Stomach (tissue), 9 donors: ENCODE results near the gene PRMT3. TPM values are rescaled to one million over a fixed set of nuclear protein-coding genes. Genes with fewer than 3 reads are reported as not detected.
"Not testable (repeated sequence)": the region's sequence is repeated elsewhere in the genome, so short reads cannot be mapped to it uniquely, and the experiment has no call there.

ENCODE experiments used
- DNase-seq, 2 donors: peaks; one replicate each; pipeline versions ENCODE4 v3.0.0 to v3.0.0-alpha.2; 2013 to 2019
- H3K27ac ChIP-seq, 5 donors: fragments of 200-600 bp in 4 of 5; sonication (generic) in 4 of 5; one replicate each; pipeline ENCODE4 v1.5.1; 2013 to 2019; ENCODE audit warnings: mild to moderate bottlenecking in 1 of 5, moderate library complexity in 1 of 5
- H3K27me3 ChIP-seq, 3 donors: fragments of 200-600 bp; sonication (generic); one replicate each; pipeline ENCODE4 v1.5.1; 2017 to 2019; ENCODE audit warnings: mixed run types in 1 of 3
- H3K36me3 ChIP-seq, 4 donors: fragments of 200-600 bp; sonication (generic); 1 replicate in 3 of 4; 2 replicates in 1 of 4; pipeline ENCODE4 v1.5.1; 2016 to 2019
- H3K4me1 ChIP-seq, 4 donors: fragments of 200-600 bp; sonication (generic); one replicate each; pipeline ENCODE4 v1.5.1; 2016 to 2019
- H3K4me3 ChIP-seq, 4 donors: fragments of 200-600 bp; sonication (generic) in 3 of 4; one replicate each; pipeline ENCODE4 v1.5.1; 2016 to 2019; ENCODE audit warnings: mild to moderate bottlenecking in 1 of 4
- H3K9me3 ChIP-seq, 4 donors: fragments of 200-600 bp; sonication (generic); one replicate each; pipeline ENCODE4 v1.5.1; 2016 to 2019
- EP300 ChIP-seq: sonication (generic); formaldehyde crosslinking; IDR thresholded peaks from one replicate; pipeline ENCODE4 v1.6.1; 2017; ENCODE audit warnings: antibody characterized with exemption
- POLR2A ChIP-seq, 4 donors: fragments of 450-650 bp; IDR thresholded peaks; one replicate each; pipeline ENCODE4 v1.6.1; 2016; ENCODE audit warnings: antibody characterized with exemption in 4 of 4, control low read depth in 2 of 4, mild to moderate bottlenecking in 1 of 4, moderate library complexity in 1 of 4
- POLR2AphosphoS5 ChIP-seq, 3 donors: sonication (generic); formaldehyde crosslinking; IDR thresholded peaks; one replicate each; pipeline ENCODE4 v1.6.1; 2016; ENCODE audit warnings: antibody characterized with exemption in 3 of 3
- WGBS, 5 donors: extraction: QIAGEN DNeasy Blood & Tissue Kit in 3 of 5; methylation state at CpG; one replicate each; pipeline versions ENCODE4 v1.1.5 to v1.1.7; 2013 to 2018; 5-methylcytosine and 5-hydroxymethylcytosine counted together
- intact Hi-C: fragments of 100-400 bp; cut with DNase I; formaldehyde crosslinking; loops from one replicate; pipeline ENCODE4 v1.15.1; 2023; ENCODE audit warnings: low total_unique reads
- polyA plus RNA-seq, 3 donors: library from polyadenylated mRNA; stranded (reverse); fragments of 200-250 nt; gene quantifications; one replicate each; pipeline ENCODE4 v1.2.3, GENCODE V29; 2013
- total RNA-seq, 5 donors: library from RNA; depleted of rRNA; stranded (reverse); fragments of >200 nt; gene quantifications; one replicate each; pipeline versions ENCODE4 v1.1.0 to v1.2.3, GENCODE V29; 2014 to 2016
- TF ChIP-seq, protein P1 (sequence below), 7 experiments: fragments of 450-650 bp in 4 of 7; fragments of 200-600 bp in 3 of 7; sonication (generic) in 3 of 7; IDR thresholded peaks; one replicate each; pipeline ENCODE4 v1.5.1; 2016 to 2019; ENCODE audit warnings: antibody characterized with exemption in 7 of 7, control low read depth in 2 of 7, mild to moderate bottlenecking in 1 of 7
- donor health status: healthy with polysubstance abuse.
- donor health status: Bipolar disorder and iron deficiency.
- donor health status: healthy.

PRMT3 gene
- total and polyA plus RNA-seq, 8 donors: 4.7 to 54.5 (median 9.7) TPM

DNA sequence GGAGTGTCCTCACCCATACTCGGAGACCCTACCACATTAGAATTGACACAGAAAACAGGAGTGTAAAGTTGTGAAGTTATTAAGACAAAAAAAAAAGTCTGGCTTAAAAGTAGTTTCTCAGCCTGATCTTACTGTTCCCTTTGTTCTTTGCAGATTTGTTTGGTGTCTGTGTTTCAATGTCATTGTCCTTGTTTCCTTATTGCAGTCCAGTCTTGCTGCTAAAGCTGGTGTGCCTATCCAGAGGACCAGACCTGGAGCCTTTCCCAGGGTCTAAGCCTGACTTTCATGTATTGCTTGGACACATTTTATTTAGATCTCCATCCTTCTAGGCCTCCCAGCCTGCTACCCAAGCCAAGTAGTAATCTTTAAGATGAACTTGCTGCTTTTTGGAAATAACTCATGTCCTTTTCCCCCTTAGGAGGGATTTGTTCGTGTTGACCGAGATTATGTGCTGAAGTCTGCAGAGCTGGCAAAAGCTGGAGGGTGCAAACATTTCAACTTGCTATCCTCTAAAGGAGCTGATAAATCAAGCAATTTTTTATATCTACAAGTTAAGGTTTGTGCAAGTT lies 11.3 kb upstream of the PRMT3 start:
- Histone ChIP-seq H3K36me3 (peaks cover 9 to 72% (median 57%) of the 10 kb centered on the region in 4 donors), H3K27ac (no peak overlapping the region), H3K27me3 (no peaks in the 10 kb centered on the region), H3K4me1 (no peaks in the 10 kb centered on the region), H3K4me3 (no peak overlapping the region), H3K9me3 (no peaks in the 10 kb centered on the region)
- intact Hi-C loops: no loop called here
- 78 to 90% (median 82%) methylated on average over 3 of the region's 3 CpGs for WGBS, 5 donors
- no peak for TF ChIP-seq POLR2AphosphoS5 (IDR thresholded peaks at IDR 0.05)
- TF ChIP-seq EP300: no peak
- TF ChIP-seq, protein P1, sequence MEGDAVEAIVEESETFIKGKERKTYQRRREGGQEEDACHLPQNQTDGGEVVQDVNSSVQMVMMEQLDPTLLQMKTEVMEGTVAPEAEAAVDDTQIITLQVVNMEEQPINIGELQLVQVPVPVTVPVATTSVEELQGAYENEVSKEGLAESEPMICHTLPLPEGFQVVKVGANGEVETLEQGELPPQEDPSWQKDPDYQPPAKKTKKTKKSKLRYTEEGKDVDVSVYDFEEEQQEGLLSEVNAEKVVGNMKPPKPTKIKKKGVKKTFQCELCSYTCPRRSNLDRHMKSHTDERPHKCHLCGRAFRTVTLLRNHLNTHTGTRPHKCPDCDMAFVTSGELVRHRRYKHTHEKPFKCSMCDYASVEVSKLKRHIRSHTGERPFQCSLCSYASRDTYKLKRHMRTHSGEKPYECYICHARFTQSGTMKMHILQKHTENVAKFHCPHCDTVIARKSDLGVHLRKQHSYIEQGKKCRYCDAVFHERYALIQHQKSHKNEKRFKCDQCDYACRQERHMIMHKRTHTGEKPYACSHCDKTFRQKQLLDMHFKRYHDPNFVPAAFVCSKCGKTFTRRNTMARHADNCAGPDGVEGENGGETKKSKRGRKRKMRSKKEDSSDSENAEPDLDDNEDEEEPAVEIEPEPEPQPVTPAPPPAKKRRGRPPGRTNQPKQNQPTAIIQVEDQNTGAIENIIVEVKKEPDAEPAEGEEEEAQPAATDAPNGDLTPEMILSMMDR (IDR thresholded peaks at IDR 0.05): no peak
- no peak for TF ChIP-seq POLR2A (IDR thresholded peaks at IDR 0.05)
- DNase-seq: no peak

DNA sequence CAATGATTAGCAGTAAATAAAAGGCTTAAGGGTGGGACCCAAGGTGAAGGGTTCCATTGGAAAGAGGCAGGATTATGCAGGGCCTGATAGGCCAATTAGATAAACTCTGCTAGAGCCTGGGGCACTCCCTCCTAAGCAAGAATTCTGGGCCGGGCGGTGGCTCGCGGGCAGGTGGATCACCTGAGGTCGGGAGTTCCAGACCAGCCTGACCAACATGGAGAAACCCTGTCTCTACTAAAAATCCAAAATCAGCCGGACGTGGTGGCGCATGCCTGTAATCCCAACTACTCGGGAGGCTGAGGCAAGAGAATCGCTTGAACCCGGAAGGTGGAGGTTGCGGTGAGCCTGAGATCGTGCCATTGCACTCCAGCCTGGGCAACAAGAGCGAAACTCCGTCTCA lies 1.5 kb upstream of the PRMT3 start:
- H3K27ac ChIP-seq, H3K9me3 ChIP-seq, DNase-seq, H3K4me3 ChIP-seq, H3K27me3 ChIP-seq: not testable (repeated sequence)
- WGBS, 5 donors: 81 to 88% (median 82%) methylated on average over 15 of the region's 15 CpGs
- intact Hi-C loops: loop anchor here (10.0 kb wide), 1 partner anchor 219 kb away; no protein-coding TSS in a partner anchor
- Histone ChIP-seq H3K4me1 (peaks cover 6 to 25% (median 16%) of the 10 kb centered on the region in 4 donors), H3K36me3 (peaks cover 0 to 36% (median 33%) of the 10 kb centered on the region in 4 donors)

DNA sequence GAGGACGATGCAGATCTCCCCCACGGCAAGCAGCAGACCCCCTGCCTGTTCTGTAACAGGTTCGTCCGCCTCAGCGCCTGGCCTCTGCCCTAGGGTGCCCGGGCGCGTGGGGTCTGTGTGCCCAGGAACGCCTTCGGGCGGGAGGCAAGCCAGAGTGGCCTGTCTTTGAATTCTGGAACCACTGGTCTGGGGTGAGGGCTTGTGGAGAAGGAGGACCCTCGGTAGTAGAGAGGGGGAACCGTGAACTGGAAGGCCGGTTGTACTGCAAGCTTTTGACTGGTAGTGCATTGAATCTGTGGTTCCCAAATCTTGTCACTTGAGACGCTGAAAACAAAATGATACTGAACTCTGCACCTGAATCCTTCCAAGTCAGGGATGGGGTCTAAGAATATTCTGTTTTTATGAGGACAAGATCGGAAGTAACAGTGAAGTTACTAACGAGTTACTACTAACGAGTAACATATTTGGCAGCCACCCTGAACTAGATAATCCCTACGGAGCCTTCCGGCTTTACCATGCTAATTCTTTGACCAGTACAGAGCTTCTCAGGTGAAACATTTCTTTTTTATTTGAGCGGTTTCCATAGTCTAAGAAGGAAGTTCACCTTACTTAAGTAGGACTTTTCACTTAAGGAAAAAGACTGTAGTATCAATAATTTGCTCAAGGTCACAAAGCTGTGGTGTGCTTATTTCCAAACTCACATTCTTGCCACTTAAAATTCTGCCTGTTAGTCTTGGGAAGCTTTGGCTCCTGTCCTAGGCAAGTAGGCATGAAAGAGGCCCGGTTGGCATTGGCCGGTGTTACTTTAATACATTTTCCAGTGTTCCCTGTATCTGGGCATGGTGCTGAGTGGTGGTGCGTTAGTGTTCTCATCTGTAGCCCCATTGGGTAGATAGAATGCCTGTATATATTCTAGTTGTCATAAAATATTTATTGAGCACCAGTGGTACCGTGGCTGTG lies 860 bp downstream of the PRMT3 start:
- Histone ChIP-seq H3K4me3 (peak overlapping the region; percentile 84 to 94 (median 90)), H3K9me3 (no peaks in the 10 kb centered on the region), H3K27ac (peak overlapping the region; percentile 90 to 96 (median 94)), H3K36me3 (peaks cover 0 to 26% (median 25%) of the 10 kb centered on the region in 4 donors), H3K27me3 (no peaks in the 10 kb centered on the region), H3K4me1 (peaks cover 6 to 25% (median 16%) of the 10 kb centered on the region in 4 donors)
- TF ChIP-seq POLR2A (IDR thresholded peaks at IDR 0.05) (no peak), EP300 (no peak)
- TF ChIP-seq, protein P1 (IDR thresholded peaks at IDR 0.05): no peak
- intact Hi-C loops: loop anchor here (10.0 kb wide), 1 partner anchor 216 kb away; no protein-coding TSS in a partner anchor
- no peak for DNase-seq
- 5 to 10% (median 6%) methylated on average over 20 to 25 of the region's 25 CpGs for WGBS, 5 donors

DNA sequence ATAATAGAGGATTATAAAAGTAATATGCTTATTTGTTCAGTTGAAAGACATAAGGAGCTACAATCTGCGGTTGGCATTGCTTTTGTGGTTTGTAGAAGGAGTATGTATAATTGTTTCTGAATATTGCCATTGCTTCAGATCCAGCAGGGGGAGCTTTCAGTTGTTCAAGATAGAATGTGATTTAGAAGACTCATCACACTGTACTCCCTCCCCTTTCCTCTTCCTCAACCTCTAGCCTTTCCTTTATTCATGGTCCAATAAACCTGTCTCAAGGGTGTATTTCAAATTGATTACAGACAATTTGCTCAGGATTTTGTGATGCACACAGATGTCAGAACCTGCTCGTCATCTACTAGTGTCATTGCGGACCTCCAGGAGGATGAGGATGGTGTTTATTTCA lies 9.8 kb downstream of the PRMT3 start:
- H3K9me3 ChIP-seq: no peaks in the 10 kb centered on the region
- peaks cover 0 to 80% (median 70%) of the 10 kb centered on the region in 4 donors for H3K36me3 ChIP-seq
- 71 to 79% (median 74%) methylated on average over 3 of the region's 3 CpGs for WGBS, 5 donors

More for the DNA sequence above, 9.8 kb downstream of the PRMT3 start:
- H3K4me3 ChIP-seq: no peak overlapping the region
- peak in 1 of 2 donors; percentile 61 for DNase-seq
- no peak overlapping the region for H3K27ac ChIP-seq
- intact Hi-C loops: no loop called here
- no peaks in the 10 kb centered on the region for H3K27me3 ChIP-seq
- no peak for TF ChIP-seq POLR2A (IDR thresholded peaks at IDR 0.05)
- TF ChIP-seq, protein P1 (IDR thresholded peaks at IDR 0.05): peak in 5 of 7 experiments; percentile 17 to 37 (median 27)
- H3K4me1 ChIP-seq: no peaks in the 10 kb centered on the region
